HFFc6 (cell line): Measurements from ENCODE around the gene GALNT14. TPM values are rescaled to one million over a fixed set of nuclear protein-coding genes. Genes with fewer than 3 reads are reported as not detected.

Experiments
- DNase-seq: peaks from one replicate; pipeline ENCODE4 v3.0.0-alpha.2; 2018
- H3K27ac Mint-ChIP-seq: 2 replicates; pipeline ENCODE4 v1.8.0; 2020; ENCODE audit warnings: mild to moderate bottlenecking, mixed read lengths
- H3K27me3 Mint-ChIP-seq: 2 replicates; pipeline ENCODE4 v1.8.0; 2021; ENCODE audit warnings: mild to moderate bottlenecking, moderate library complexity, mixed read lengths; ENCODE audit not compliant: insufficient read depth
- H3K36me3 Mint-ChIP-seq: 2 replicates; pipeline ENCODE4 v1.8.0; 2021; ENCODE audit warnings: low read depth, mixed read lengths
- H3K4me1 Mint-ChIP-seq: 2 replicates; pipeline ENCODE4 v1.8.0; 2020; ENCODE audit warnings: low read depth, mixed read lengths
- H3K4me3 Mint-ChIP-seq: 2 replicates; pipeline ENCODE4 v1.8.0; 2020; ENCODE audit warnings: mild to moderate bottlenecking, moderate library complexity, mixed read lengths
- H3K9me3 Mint-ChIP-seq: 2 replicates; pipeline ENCODE4 v1.8.0; 2020; ENCODE audit warnings: mild to moderate bottlenecking, mixed read lengths
- CTCF ChIP-seq: fragments of 200-600 bp; sonication (generic); IDR thresholded peaks from 2 replicates; pipeline ENCODE4 v1.5.0; 2021; ENCODE audit warnings: antibody characterized with exemption, mild to moderate bottlenecking
- total RNA-seq, 6 experiments: library from RNA; stranded (reverse); fragmentation: NEBNext Ultra II Directional; extraction: Animal tissue kit (Norgen Biotek cat#: 25700); gene quantifications; 2 replicates in 1 of 6; 3 replicates in 5 of 6; pipeline ENCODE4 v1.2.3, GENCODE V29; 2021

The GALNT14 gene
- total RNA-seq, 6 experiments from 2014 or later, result 0.11 to 1.0 (median 0.25) TPM; not detected in 1

GRCh38 chr2:30862054-30862651 lies 276.1 kb downstream of the GALNT14 start:
- H3K27me3 Mint-ChIP-seq, result peaks cover 4% of the 10 kb centered on the region; the same call in 1 of the 2 replicates
- no peaks in the 10 kb centered on the region for H3K4me1 Mint-ChIP-seq
- H3K27ac Mint-ChIP-seq, result no peak overlapping the region
- peak; percentile 68 for DNase-seq
- no peaks in the 10 kb centered on the region; the same call in 1 of the 2 replicates for H3K9me3 Mint-ChIP-seq
- no peak overlapping the region for H3K4me3 Mint-ChIP-seq
- TF ChIP-seq CTCF, result peak; percentile 85
- H3K36me3 Mint-ChIP-seq, result no peaks in the 10 kb centered on the region

GRCh38 chr2:30860726-30861125 lies 277.5 kb downstream of the GALNT14 start:
- Mint-ChIP-seq H3K27me3 (peaks cover 1% of the 10 kb centered on the region; the same call in 1 of the 2 replicates), H3K9me3 (no peaks in the 10 kb centered on the region), H3K27ac (no peak overlapping the region), H3K36me3 (no peaks in the 10 kb centered on the region), H3K4me3 (no peak overlapping the region), H3K4me1 (no peaks in the 10 kb centered on the region)
- no peak for TF ChIP-seq CTCF
- no peak for DNase-seq

Other genes starting within 250 kb of the GALNT14 start
- under 1 TPM; 0.06 to 0.14 (median 0.07) TPM for gene CAPN14, start 79.1 kb upstream of the GALNT14 start, total RNA-seq
- gene EHD3, start 95.7 kb upstream of the GALNT14 start, total RNA-seq, result 10 to 100 TPM; 49.6 to 70.6 (median 62.0) TPM